Vagina (tissue), 2 donors: ENCODE measurements around the gene HIPK2. TPM values are rescaled to one million over a fixed set of nuclear protein-coding genes. Genes with fewer than 3 reads are reported as not detected.
"Not testable (repeated sequence)": the region's sequence is repeated elsewhere in the genome, so short reads cannot be mapped to it uniquely, and the experiment has no call there.

Experiments used
- DNase-seq, 2 donors: peaks; one replicate each; pipeline ENCODE4 v3.0.0-alpha.2; 2017; ENCODE audit errors: extremely low spot score in 2 of 2
- H3K27ac ChIP-seq: fragments of 200-600 bp; sonication (generic); one replicate; pipeline ENCODE4 v1.5.1; 2019
- H3K27me3 ChIP-seq: fragments of 200-600 bp; sonication (generic); one replicate; pipeline ENCODE4 v1.5.1; 2019
- H3K36me3 ChIP-seq, 2 donors: fragments of 200-600 bp; sonication (generic); one replicate each; pipeline ENCODE4 v1.5.1; 2017 to 2019
- H3K4me1 ChIP-seq: fragments of 200-600 bp; sonication (generic); one replicate; pipeline ENCODE4 v1.5.1; 2019
- H3K4me3 ChIP-seq, 2 donors: fragments of 200-600 bp; sonication (generic); 1 replicate in 1 of 2; 2 replicates in 1 of 2; pipeline ENCODE4 v1.5.1; 2016 to 2019
- H3K9me3 ChIP-seq: fragments of 200-600 bp; sonication (generic); one replicate; pipeline ENCODE4 v1.5.1; 2019
- POLR2A ChIP-seq, 2 donors: fragments of 450-650 bp; IDR thresholded peaks; one replicate each; pipeline ENCODE4 v1.6.1; 2017; ENCODE audit warnings: antibody characterized with exemption in 2 of 2, mild to moderate bottlenecking in 2 of 2, moderate library complexity in 2 of 2
- POLR2AphosphoS5 ChIP-seq, 2 donors: sonication (generic); formaldehyde crosslinking; IDR thresholded peaks; one replicate each; pipeline ENCODE4 v1.9.0; 2017; ENCODE audit warnings: antibody characterized with exemption in 2 of 2, mild to moderate bottlenecking in 2 of 2, low read depth in 1 of 2; ENCODE audit not compliant: insufficient read depth in 1 of 2
- intact Hi-C: fragments of 100-400 bp; cut with DNase I; formaldehyde crosslinking; loops from one replicate; pipeline ENCODE4 v1.15.1; 2023
- total RNA-seq: library from RNA; depleted of rRNA; stranded (reverse); fragments of >200 nt; gene quantifications from one replicate; pipeline ENCODE4 v1.2.3, GENCODE V29; 2016
- TF ChIP-seq, protein P1 (sequence below), 3 experiments: fragments of 450-650 bp in 2 of 3; fragments of 200-600 bp in 1 of 3; sonication (generic) in 1 of 3; IDR thresholded peaks; one replicate each; pipeline ENCODE4 v1.5.1; 2017 to 2019; ENCODE audit warnings: antibody characterized with exemption in 3 of 3, mild to moderate bottlenecking in 2 of 3, moderate library complexity in 2 of 3

HIPK2 gene
- total RNA-seq, 1 donor from 2014 or later = 21.9 TPM

DNA sequence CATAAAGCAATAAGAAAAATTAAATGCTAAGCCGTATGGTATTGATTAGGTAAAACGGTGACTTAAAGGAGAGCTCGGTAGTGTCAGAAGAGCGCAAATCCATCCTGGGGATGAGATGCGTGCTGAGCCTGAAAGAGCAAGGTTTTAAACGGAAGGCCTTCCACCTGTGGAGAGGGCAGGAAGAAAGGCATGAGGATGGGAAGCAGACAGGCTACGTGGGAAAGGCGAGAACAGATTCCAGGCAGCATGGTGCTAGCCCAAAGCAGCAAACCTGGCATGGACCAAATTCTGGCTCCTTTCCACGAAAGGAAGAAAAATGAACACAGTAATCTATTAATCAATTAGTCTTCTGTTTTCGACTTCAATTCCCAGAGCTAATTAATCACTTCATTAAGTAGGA lies 103.5 kb downstream of the HIPK2 start:
- no peak for DNase-seq
- H3K9me3 ChIP-seq = no peaks in the 10 kb centered on the region
- no peak overlapping the region for H3K4me3 ChIP-seq
- intact Hi-C loops = no loop called here
- no peaks in the 10 kb centered on the region for H3K36me3 ChIP-seq
- TF ChIP-seq, protein P1, sequence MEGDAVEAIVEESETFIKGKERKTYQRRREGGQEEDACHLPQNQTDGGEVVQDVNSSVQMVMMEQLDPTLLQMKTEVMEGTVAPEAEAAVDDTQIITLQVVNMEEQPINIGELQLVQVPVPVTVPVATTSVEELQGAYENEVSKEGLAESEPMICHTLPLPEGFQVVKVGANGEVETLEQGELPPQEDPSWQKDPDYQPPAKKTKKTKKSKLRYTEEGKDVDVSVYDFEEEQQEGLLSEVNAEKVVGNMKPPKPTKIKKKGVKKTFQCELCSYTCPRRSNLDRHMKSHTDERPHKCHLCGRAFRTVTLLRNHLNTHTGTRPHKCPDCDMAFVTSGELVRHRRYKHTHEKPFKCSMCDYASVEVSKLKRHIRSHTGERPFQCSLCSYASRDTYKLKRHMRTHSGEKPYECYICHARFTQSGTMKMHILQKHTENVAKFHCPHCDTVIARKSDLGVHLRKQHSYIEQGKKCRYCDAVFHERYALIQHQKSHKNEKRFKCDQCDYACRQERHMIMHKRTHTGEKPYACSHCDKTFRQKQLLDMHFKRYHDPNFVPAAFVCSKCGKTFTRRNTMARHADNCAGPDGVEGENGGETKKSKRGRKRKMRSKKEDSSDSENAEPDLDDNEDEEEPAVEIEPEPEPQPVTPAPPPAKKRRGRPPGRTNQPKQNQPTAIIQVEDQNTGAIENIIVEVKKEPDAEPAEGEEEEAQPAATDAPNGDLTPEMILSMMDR (IDR thresholded peaks at IDR 0.05) = no peak
- TF ChIP-seq POLR2A (IDR thresholded peaks at IDR 0.05) (no peak), POLR2AphosphoS5 (IDR thresholded peaks at IDR 0.05; ENCODE audit: insufficient read depth in 1 of 2, low read depth in 1 of 2) (no peak)
- no peak overlapping the region for H3K27ac ChIP-seq
- H3K27me3 ChIP-seq = no peaks in the 10 kb centered on the region
- peaks cover 8% of the 10 kb centered on the region for H3K4me1 ChIP-seq

DNA sequence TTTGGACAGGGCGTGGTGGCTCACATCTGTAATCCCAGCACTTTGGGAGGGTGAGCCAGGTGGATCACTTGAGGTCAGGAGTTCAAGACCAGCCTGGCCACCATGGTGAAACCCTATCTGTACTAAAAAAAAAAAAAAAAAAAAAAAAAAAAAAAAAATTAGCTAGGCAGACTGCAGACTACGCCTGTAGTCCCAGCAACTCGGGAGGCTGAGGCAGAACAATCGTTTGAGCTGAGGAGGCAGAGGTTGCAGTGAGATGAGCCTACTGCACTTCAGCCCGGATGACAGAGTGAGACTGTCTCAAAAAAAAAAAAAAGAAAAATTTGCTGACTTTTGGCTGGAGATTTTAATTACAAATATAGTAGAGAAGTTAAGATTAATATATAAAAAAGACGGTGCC lies 104.0 kb downstream of the HIPK2 start:
- H3K36me3 ChIP-seq = no peaks in the 10 kb centered on the region
- no peak for DNase-seq
- H3K4me1 ChIP-seq = peaks cover 6% of the 10 kb centered on the region
- no peak overlapping the region for H3K4me3 ChIP-seq
- TF ChIP-seq POLR2AphosphoS5 (IDR thresholded peaks at IDR 0.05; ENCODE audit: insufficient read depth in 1 of 2, low read depth in 1 of 2) (no peak), POLR2A (IDR thresholded peaks at IDR 0.05) (no peak)
- TF ChIP-seq, protein P1 (IDR thresholded peaks at IDR 0.05) = no peak
- no peak overlapping the region for H3K27ac ChIP-seq
- no peaks in the 10 kb centered on the region for H3K9me3 ChIP-seq
- H3K27me3 ChIP-seq = no peaks in the 10 kb centered on the region
- intact Hi-C loops = no loop called here

DNA sequence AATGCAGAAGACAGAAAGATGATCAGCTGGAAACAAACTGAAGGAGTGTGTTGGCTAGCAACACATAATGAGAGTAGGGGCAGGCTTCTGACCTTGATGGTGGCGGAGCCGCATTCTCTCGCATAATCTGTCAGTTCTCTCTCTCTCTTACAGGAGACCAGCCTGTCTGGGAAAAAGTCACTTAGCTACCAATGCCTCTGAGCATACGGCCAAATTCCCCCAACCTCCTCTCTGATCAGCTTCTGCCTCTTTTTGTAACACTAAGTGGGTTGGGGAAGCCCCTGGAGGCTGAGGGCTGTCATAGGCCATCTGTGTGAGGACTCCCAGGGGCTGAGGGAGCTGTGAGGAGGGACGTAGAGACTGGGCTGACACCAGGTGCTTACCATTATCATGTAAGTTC lies 104.6 kb downstream of the HIPK2 start:
- no peaks in the 10 kb centered on the region for H3K36me3 ChIP-seq
- intact Hi-C loops = no loop called here
- TF ChIP-seq POLR2AphosphoS5 (IDR thresholded peaks at IDR 0.05; ENCODE audit: insufficient read depth in 1 of 2, low read depth in 1 of 2) (no peak), POLR2A (IDR thresholded peaks at IDR 0.05) (no peak)
- TF ChIP-seq, protein P1 (IDR thresholded peaks at IDR 0.05) = no peak
- no peak overlapping the region for H3K4me3 ChIP-seq
- no peak overlapping the region for H3K27ac ChIP-seq
- H3K9me3 ChIP-seq = no peaks in the 10 kb centered on the region
- H3K4me1 ChIP-seq = peaks cover 6% of the 10 kb centered on the region
- no peaks in the 10 kb centered on the region for H3K27me3 ChIP-seq
- no peak for DNase-seq

DNA sequence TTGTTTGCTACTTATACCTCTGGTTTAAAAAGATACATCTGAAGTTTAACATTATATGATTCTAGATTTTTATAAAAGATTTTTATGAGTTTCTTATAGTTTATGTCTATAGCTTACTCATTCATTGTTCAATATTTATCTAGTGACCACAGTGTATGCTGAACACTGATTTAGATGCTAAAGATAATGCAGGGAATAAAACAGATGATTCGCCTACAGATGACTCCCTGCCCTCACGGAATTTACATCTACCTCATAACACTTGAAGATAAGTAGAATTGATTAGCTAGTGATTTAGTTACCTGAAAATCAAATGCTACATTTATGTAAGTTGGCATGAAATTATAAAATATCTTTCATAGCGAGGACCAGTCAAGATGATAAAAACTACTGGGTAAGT lies 105.8 kb downstream of the HIPK2 start:
- H3K4me1 ChIP-seq = peaks cover 6% of the 10 kb centered on the region
- no peak for DNase-seq
- no peaks in the 10 kb centered on the region for H3K27me3 ChIP-seq
- H3K27ac ChIP-seq = no peak overlapping the region
- intact Hi-C loops = no loop called here
- H3K9me3 ChIP-seq = no peaks in the 10 kb centered on the region
- no peaks in the 10 kb centered on the region for H3K36me3 ChIP-seq
- TF ChIP-seq POLR2AphosphoS5 (IDR thresholded peaks at IDR 0.05; ENCODE audit: insufficient read depth in 1 of 2, low read depth in 1 of 2) = no peak
- TF ChIP-seq, protein P1 (IDR thresholded peaks at IDR 0.05) = no peak
- no peak for TF ChIP-seq POLR2A (IDR thresholded peaks at IDR 0.05)
- H3K4me3 ChIP-seq = no peak overlapping the region

DNA sequence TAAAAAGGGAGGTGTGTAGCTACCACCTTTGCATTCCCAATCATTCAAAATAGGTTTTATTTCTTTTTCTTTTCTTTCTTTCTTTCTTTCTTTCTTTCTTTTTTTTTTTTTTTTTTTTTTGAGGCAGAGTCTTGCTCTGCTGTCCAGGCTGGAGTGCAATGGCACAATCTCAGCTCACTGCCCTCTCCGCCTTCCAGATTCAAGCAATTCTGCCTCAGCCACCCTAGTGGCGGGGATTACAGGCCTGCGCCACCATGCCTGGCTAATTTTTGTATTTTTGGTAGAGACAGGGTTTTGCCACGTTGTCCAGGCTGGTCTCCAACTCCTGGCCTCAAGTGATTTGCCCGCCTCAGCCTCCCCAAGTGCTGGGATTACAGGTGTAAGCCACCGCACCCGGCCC lies 107.1 kb downstream of the HIPK2 start:
- DNase-seq, intact Hi-C loops, H3K4me1 ChIP-seq, H3K36me3 ChIP-seq, H3K4me3 ChIP-seq, H3K27ac ChIP-seq, H3K9me3 ChIP-seq, H3K27me3 ChIP-seq: not testable (repeated sequence)
